Measurements from ENCODE around the gene ATP8A2. TPM values are rescaled to one million over a fixed set of nuclear protein-coding genes. Genes with fewer than 3 reads are reported as not detected.

Gene ATP8A2
- total RNA-seq, 1 donor from 2014 or later, result 1.7 TPM

- Histone ChIP-seq H3K36me3 (no peaks in the 10 kb centered on the region), H3K27ac (no peak overlapping the region)
- DNase-seq, result no peak
These were observed 475.4 kb downstream of the ATP8A2 start for GRCh38 chr13:25847145-25847544.

GRCh38 chr13:25847635-25848626 is 476.2 kb downstream of the ATP8A2 start:
- Histone ChIP-seq H3K9me3 (no peaks in the 10 kb centered on the region), H3K27ac (no peak overlapping the region), H3K4me3 (no peak overlapping the region), H3K36me3 (no peaks in the 10 kb centered on the region), H3K4me1 (peaks cover 11% of the 10 kb centered on the region), H3K27me3 (ENCODE audit: low read depth) (no peaks in the 10 kb centered on the region)
- ATAC-seq (peak; percentile 57 to 65), DNase-seq (peak; percentile 57)
- TF ChIP-seq CTCF (IDR thresholded peaks at IDR 0.05), result no peak
- intact Hi-C loops (cut with DNase I), result no loop called here

More at GRCh38 chr13:25847145-25847544, 475.4 kb downstream of the ATP8A2 start:
- TF ChIP-seq CTCF (IDR thresholded peaks at IDR 0.05), result no peak
- intact Hi-C loops (cut with DNase I), result no loop called here
- H3K9me3 ChIP-seq, result no peaks in the 10 kb centered on the region
- no peaks in the 10 kb centered on the region for H3K27me3 ChIP-seq (ENCODE audit: low read depth)
- H3K4me1 ChIP-seq, result peaks cover 11% of the 10 kb centered on the region
- ATAC-seq, result peak in 1 of 2 donors; percentile 16
- H3K4me3 ChIP-seq, result no peak overlapping the region

- no peak overlapping the region for H3K4me3 ChIP-seq
- H3K36me3 ChIP-seq, result no peaks in the 10 kb centered on the region
- H3K4me1 ChIP-seq, result peaks cover 11% of the 10 kb centered on the region
- no peaks in the 10 kb centered on the region for H3K27me3 ChIP-seq (ENCODE audit: low read depth)
- no peak for TF ChIP-seq CTCF (IDR thresholded peaks at IDR 0.05)
- no peak for ATAC-seq
- H3K27ac ChIP-seq, result no peak overlapping the region
- intact Hi-C loops (cut with DNase I), result no loop called here
- H3K9me3 ChIP-seq, result no peaks in the 10 kb centered on the region
- DNase-seq, result no peak
These were observed 477.3 kb downstream of the ATP8A2 start for GRCh38 chr13:25848812-25849745.

GRCh38 chr13:25857830-25858229 is 486.1 kb downstream of the ATP8A2 start:
- H3K4me1 ChIP-seq, result no peaks in the 10 kb centered on the region
- H3K36me3 ChIP-seq, result no peaks in the 10 kb centered on the region
- no peaks in the 10 kb centered on the region for H3K9me3 ChIP-seq
- H3K4me3 ChIP-seq, result no peak overlapping the region
- ATAC-seq (no peak), DNase-seq (no peak)
- no peak for TF ChIP-seq CTCF (IDR thresholded peaks at IDR 0.05)
- intact Hi-C loops (cut with DNase I), result no loop called here
- H3K27me3 ChIP-seq (ENCODE audit: low read depth), result no peaks in the 10 kb centered on the region
- no peak overlapping the region for H3K27ac ChIP-seq

- Histone ChIP-seq H3K36me3 (no peaks in the 10 kb centered on the region), H3K27me3 (ENCODE audit: low read depth) (no peaks in the 10 kb centered on the region), H3K27ac (no peak overlapping the region), H3K4me1 (no peaks in the 10 kb centered on the region), H3K4me3 (no peak overlapping the region), H3K9me3 (no peaks in the 10 kb centered on the region)
- no peak for DNase-seq
- no peak for TF ChIP-seq CTCF (IDR thresholded peaks at IDR 0.05)
- intact Hi-C loops (cut with DNase I), result no loop called here
- no peak for ATAC-seq
These were observed 487.8 kb downstream of the ATP8A2 start for GRCh38 chr13:25859528-25859927.

Data from lower lobe of right lung (tissue), 2 donors.